HepG2 (cell line): Measurements from ENCODE around the gene DDX28. TPM values are rescaled to one million over a fixed set of nuclear protein-coding genes. Genes with fewer than 3 reads are reported as not detected.

Source experiments
- ARID5B ChIP-seq: IDR thresholded peaks from 2 replicates; pipeline ENCODE4 v1.4.0; 2020; ENCODE audit warnings: mild to moderate bottlenecking, missing genetic modification reagents
- ATM ChIP-seq: fragments of 450-650 bp; IDR thresholded peaks from 2 replicates; pipeline ENCODE4 v1.7.1; 2017; ENCODE audit warnings: mild to moderate bottlenecking, borderline replicate concordance
- CREB1 ChIP-seq, 2 experiments: fragments of 450-650 bp in 1 of 2; IDR thresholded peaks; 2 replicates each; pipeline ENCODE4 v1.6.1; 2016 to 2017; ENCODE audit warnings: control low read depth in 1 of 2, mild to moderate bottlenecking in 1 of 2, missing compliant biosample characterization in 1 of 2, missing genetic modification characterization in 1 of 2
- CTCF ChIP-seq: sonication (generic); formaldehyde crosslinking; IDR thresholded peaks from 2 replicates; pipeline ENCODE4 v1.5.0; 2020; ENCODE audit warnings: mild to moderate bottlenecking, missing genetic modification reagents, moderate library complexity
- HDAC1 ChIP-seq: sonication (generic); formaldehyde crosslinking; IDR thresholded peaks from 2 replicates; pipeline ENCODE4 v1.5.1; 2020; ENCODE audit warnings: mild to moderate bottlenecking, missing genetic modification reagents
- HDAC2 ChIP-seq: sonication (generic); formaldehyde crosslinking; IDR thresholded peaks from 2 replicates; pipeline ENCODE4 v1.4.0; 2020; ENCODE audit warnings: missing genetic modification reagents
- NFE2 ChIP-seq: sonication (generic); formaldehyde crosslinking; IDR thresholded peaks from 2 replicates; pipeline ENCODE4 v1.4.0; 2020; ENCODE audit warnings: missing genetic modification reagents
- PCBP2 ChIP-seq: fragments of 200-400 bp; formaldehyde crosslinking; optimal IDR thresholded peaks from 2 replicates; pipeline ENCODE3; 2018; ENCODE audit warnings: low read length, low read depth; ENCODE audit not compliant: poor library complexity, severe bottlenecking
- SETDB1 ChIP-seq: sonication (generic); formaldehyde crosslinking; IDR thresholded peaks from 2 replicates; pipeline ENCODE4 v1.5.1; 2020; ENCODE audit warnings: missing genetic modification reagents, mild to moderate bottlenecking, borderline replicate concordance
- SNAPC5 ChIP-seq: sonication (generic); formaldehyde crosslinking; IDR thresholded peaks from 2 replicates; pipeline ENCODE4 v1.8.1; 2023; ENCODE audit warnings: mild to moderate bottlenecking, missing genetic modification reagents, borderline replicate concordance
- ZBTB39 ChIP-seq: sonication (generic); formaldehyde crosslinking; IDR thresholded peaks from 2 replicates; pipeline ENCODE4 v1.5.0; 2020; ENCODE audit warnings: missing genetic modification reagents
- ZBTB43 ChIP-seq: sonication (generic); formaldehyde crosslinking; conservative IDR thresholded peaks from 2 replicates; pipeline ENCODE4 v1.4.0; 2020; ENCODE audit warnings: missing genetic modification reagents
- ZEB1 ChIP-seq: IDR thresholded peaks from 2 replicates; pipeline ENCODE4 v1.6.1; 2012; ENCODE audit warnings: mild to moderate bottlenecking, low read depth, inconsistent platforms; ENCODE audit not compliant: insufficient replicate concordance
- ZFP36 ChIP-seq: fragments of 150-350 bp; IDR thresholded peaks from 2 replicates; pipeline ENCODE4 v1.6.1; 2018; ENCODE audit warnings: borderline replicate concordance, low read length, low read depth; ENCODE audit not compliant: partially characterized antibody
- ZFY ChIP-seq: sonication (generic); formaldehyde crosslinking; IDR thresholded peaks from 2 replicates; pipeline ENCODE4 v1.4.0; 2020; ENCODE audit warnings: missing genetic modification reagents
- ZNF280B ChIP-seq: sonication (generic); formaldehyde crosslinking; IDR thresholded peaks from 2 replicates; pipeline ENCODE4 v1.5.0; 2020; ENCODE audit warnings: missing genetic modification reagents, mild to moderate bottlenecking, borderline replicate concordance
- ZNF543 ChIP-seq: sonication (generic); formaldehyde crosslinking; IDR thresholded peaks from 2 replicates; pipeline ENCODE4 v1.4.0; 2020; ENCODE audit warnings: mild to moderate bottlenecking, missing genetic modification reagents
- polyA plus RNA-seq, 8 experiments: library from polyadenylated mRNA; depleted of rRNA in 3 of 8; stranded (reverse) in 7 of 8; unstranded in 1 of 8; fragments of >200 nt; fragmentation: Illumina TruSeq in 4 of 8; extraction: Trizol in 4 of 8; gene quantifications; 2 replicates each; pipeline versions ENCODE4 v1.2.1 to v1.2.3, GENCODE V29; 2011 to 2016; ENCODE audit warnings: low read depth in 4 of 8, missing spikeins in 1 of 8, mixed read lengths in 1 of 8; ENCODE audit not compliant: insufficient read depth in 1 of 8
- total RNA-seq, 5 experiments: library from RNA; depleted of rRNA; stranded (reverse); fragments of >200 nt; fragmentation: Illumina TruSeq; extraction: Trizol; gene quantifications; 2 replicates each; pipeline ENCODE4 v1.2.3, GENCODE V29; 2016; ENCODE audit warnings: low read depth in 1 of 5

Gene DDX28
- total and polyA plus RNA-seq, 2 of the 13 experiments (the other 11 are each of a cell fraction or from before 2014, with no cell fraction given): 14.1 to 16.4 TPM

- no peak; the same call in none of the 2 replicates for TF ChIP-seq ZNF280B
- TF ChIP-seq ZEB1: no peak
- no peak for TF ChIP-seq ZBTB39 (CRISPR knock-in tag)
- peak; percentile 99 for TF ChIP-seq ZFY (CRISPR knock-in tag)
- peak; percentile 62; the same call in 1 of the 2 replicates for TF ChIP-seq ZBTB43 (CRISPR knock-in tag)
- TF ChIP-seq ATM: no peak
- TF ChIP-seq CTCF (CRISPR knock-in tag): peak; percentile 34; the same call in 1 of the 2 replicates
- TF ChIP-seq HDAC2 (CRISPR knock-in tag): peak; percentile 99
- no peak for TF ChIP-seq PCBP2
- peak; percentile 100 for TF ChIP-seq CREB1 (IDR thresholded peaks at IDR 0.05)
- peak; percentile 100 for TF ChIP-seq CREB1 (CRISPR knock-in tag; IDR thresholded peaks at IDR 0.05)
- TF ChIP-seq SETDB1 (CRISPR knock-in tag): no peak
- TF ChIP-seq NFE2: no peak
- peak; percentile 60; the same call in 1 of the 2 replicates for TF ChIP-seq ZNF543
- no peak for TF ChIP-seq ZFP36
- TF ChIP-seq HDAC1 (CRISPR knock-in tag): peak; percentile 100
- peak; percentile 77 for TF ChIP-seq ARID5B
- TF ChIP-seq SNAPC5 (CRISPR knock-in tag): peak; percentile 96
These were observed at the start of gene DDX28, which contains the start of gene DUS2 (continued) for GRCh38 chr16:68022728-68023537.
